LNCaP clone FGC (cell line): ENCODE results near the gene RBM44.

Source experiments
- DNase-seq: peaks from one replicate; pipeline ENCODE4 v3.0.0-alpha.2; 2011; ENCODE audit warnings: low read depth
- H3K4me3 ChIP-seq: 2 replicates; pipeline ENCODE4 v1.5.1; 2011; ENCODE audit warnings: mild to moderate bottlenecking, low read depth, low read length, control low read depth
- CTCF ChIP-seq: IDR thresholded peaks from 2 replicates; pipeline ENCODE4 v1.5.1; 2012; ENCODE audit warnings: mild to moderate bottlenecking; ENCODE audit not compliant: control insufficient read depth, insufficient read depth; ENCODE audit errors: extremely low read depth

RBM44 gene

GRCh38 chr2:237815637-237816036, 17.1 kb downstream of the RBM44 start:
- no peak for DNase-seq
- H3K4me3 ChIP-seq: no peak overlapping the region
- no peak for TF ChIP-seq CTCF

GRCh38 chr2:237816531-237816930, 18.0 kb downstream of the RBM44 start:
- DNase-seq: no peak
- no peak overlapping the region for H3K4me3 ChIP-seq
- no peak for TF ChIP-seq CTCF

GRCh38 chr2:237818066-237818473, 19.5 kb downstream of the RBM44 start:
- TF ChIP-seq CTCF: no peak
- no peak for DNase-seq
- H3K4me3 ChIP-seq: no peak overlapping the region

GRCh38 chr2:237819231-237819630, 20.7 kb downstream of the RBM44 start:
- H3K4me3 ChIP-seq: no peak overlapping the region
- no peak for DNase-seq
- no peak for TF ChIP-seq CTCF

- H3K4me3 ChIP-seq: no peak overlapping the region
- no peak for TF ChIP-seq CTCF
- no peak for DNase-seq
Measured at GRCh38 chr2:237820421-237820820, 21.8 kb downstream of the RBM44 start.

- no peak for TF ChIP-seq CTCF
- no peak for DNase-seq
- H3K4me3 ChIP-seq: no peak overlapping the region
Measured at GRCh38 chr2:237823544-237823943, 25.0 kb downstream of the RBM44 start.

GRCh38 chr2:237824085-237824484, 25.5 kb downstream of the RBM44 start:
- TF ChIP-seq CTCF: no peak
- DNase-seq: no peak
- no peak overlapping the region for H3K4me3 ChIP-seq
